ENCODE data around the gene GRAMD1A. TPM values are rescaled to one million over a fixed set of nuclear protein-coding genes. Genes with fewer than 3 reads are reported as not detected.

The GRAMD1A gene
- total RNA-seq, 1 donor from 2014 or later = 67.4 TPM

DNA sequence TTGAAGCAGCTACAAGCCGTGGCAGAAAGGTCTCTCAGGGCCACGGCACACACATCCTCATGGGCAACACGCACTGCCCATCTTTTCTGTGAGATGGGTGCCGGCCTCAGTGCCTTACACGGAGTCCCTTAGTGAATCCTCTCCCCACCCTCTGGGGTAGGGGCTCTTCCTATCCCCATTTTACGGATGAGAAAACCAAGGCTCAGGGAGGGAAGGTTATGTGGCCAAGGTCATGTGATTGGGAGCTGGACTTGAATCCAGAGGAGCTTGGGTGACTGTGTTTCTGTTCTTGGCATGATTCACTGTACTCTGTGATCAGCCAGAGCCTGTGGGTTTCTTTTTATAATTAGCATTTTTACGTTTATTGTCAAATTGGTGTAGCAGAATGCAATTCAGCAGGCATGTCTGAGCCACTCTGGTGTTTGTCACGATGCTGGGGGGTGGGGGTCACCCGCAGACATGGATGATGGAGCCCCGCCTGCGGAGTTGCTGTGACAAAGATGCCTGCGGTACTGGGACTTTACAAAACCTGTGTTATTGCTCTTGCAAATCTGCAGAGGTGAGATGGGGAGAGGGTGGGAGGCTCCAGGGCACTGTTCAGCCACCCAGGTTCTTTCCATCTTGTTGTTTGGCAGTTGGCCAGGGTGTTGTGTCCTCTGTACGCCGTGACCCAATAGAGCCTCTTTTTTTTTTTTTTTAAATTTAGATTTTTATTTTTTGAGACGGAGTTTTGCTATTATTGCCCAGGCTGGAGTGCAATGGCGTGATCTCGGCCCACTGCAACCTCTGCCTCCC, 34.7 kb downstream of the GRAMD1A start:
- no peak overlapping the region for H3K9ac ChIP-seq (ENCODE audit: low read length)
- H3K27ac Mint-ChIP-seq (ENCODE audit: unreplicated experiment) = no peak overlapping the region

DNA sequence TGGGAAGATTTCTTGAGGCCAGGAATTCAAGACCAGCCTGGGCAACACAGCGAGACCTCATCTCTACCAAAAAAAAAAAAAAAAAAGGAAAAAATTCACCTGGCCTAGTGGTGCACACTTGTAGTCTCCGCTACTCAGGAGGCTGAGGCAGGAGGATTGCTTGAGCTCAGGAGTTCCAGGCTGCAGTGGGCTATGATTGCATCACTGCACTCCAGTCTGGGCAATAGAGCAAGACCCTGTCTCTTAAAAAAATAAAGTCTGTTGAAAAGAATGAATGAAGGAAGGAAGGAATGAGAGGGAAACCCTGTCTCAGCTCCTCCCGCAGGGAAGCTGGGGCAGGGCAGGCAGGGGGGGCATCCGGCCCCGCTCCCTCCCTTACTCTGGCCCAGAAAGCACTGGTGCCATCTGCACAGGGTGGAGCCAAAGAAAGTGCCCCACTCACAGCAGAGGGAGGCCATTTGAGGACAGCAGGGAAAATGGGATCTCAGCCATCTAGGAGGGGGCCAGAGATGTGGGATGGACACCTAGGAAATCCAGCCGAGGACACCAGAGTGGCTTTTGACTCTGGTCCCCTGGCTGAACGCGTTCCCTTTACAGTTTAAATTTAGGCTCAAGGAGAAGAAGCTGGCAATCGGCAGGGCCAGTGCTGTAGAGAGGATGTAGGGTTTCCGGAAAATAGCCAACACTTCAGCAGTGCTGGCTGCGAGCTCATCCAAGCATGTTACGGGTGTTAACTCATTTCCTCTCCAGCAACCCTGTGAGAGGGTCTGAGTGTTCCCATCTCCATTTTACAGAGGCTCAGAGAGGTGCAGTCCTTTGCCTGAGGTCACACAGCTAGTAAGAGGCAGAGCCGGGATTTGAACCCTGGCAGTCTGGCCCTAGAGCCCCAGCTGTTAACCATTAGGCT, 37.8 kb downstream of the GRAMD1A start:
- no peaks in the 10 kb centered on the region for H3K79me2 ChIP-seq (ENCODE audit: insufficient read depth, low read length)
- Mint-ChIP-seq H3K4me3 (ENCODE audit: unreplicated experiment) (no peak overlapping the region), H3K27ac (ENCODE audit: unreplicated experiment) (no peak overlapping the region), H3K27me3 (ENCODE audit: low read depth, unreplicated experiment) (peaks cover 28% of the 10 kb centered on the region), H3K4me1 (ENCODE audit: low read depth, unreplicated experiment) (no peaks in the 10 kb centered on the region), H3K9me3 (ENCODE audit: unreplicated experiment) (peaks cover under 1% of the 10 kb centered on the region), H3K36me3 (ENCODE audit: low read depth, unreplicated experiment) (peaks cover 9% of the 10 kb centered on the region)
- H3K9ac ChIP-seq (ENCODE audit: low read length) = no peak overlapping the region
- H4K20me1 ChIP-seq (ENCODE audit: insufficient read depth, low read length) = no peaks in the 10 kb centered on the region
- H3K4me3 ChIP-seq (ENCODE audit: insufficient read depth, low read depth, low read length) = no peak overlapping the region
- TF ChIP-seq, protein P1, sequence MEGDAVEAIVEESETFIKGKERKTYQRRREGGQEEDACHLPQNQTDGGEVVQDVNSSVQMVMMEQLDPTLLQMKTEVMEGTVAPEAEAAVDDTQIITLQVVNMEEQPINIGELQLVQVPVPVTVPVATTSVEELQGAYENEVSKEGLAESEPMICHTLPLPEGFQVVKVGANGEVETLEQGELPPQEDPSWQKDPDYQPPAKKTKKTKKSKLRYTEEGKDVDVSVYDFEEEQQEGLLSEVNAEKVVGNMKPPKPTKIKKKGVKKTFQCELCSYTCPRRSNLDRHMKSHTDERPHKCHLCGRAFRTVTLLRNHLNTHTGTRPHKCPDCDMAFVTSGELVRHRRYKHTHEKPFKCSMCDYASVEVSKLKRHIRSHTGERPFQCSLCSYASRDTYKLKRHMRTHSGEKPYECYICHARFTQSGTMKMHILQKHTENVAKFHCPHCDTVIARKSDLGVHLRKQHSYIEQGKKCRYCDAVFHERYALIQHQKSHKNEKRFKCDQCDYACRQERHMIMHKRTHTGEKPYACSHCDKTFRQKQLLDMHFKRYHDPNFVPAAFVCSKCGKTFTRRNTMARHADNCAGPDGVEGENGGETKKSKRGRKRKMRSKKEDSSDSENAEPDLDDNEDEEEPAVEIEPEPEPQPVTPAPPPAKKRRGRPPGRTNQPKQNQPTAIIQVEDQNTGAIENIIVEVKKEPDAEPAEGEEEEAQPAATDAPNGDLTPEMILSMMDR (IDR thresholded peaks at IDR 0.05; ENCODE audit: insufficient read depth, low read depth, low read length) = no peak
- no peak for TF ChIP-seq EZH2 (IDR thresholded peaks at IDR 0.05; ENCODE audit: insufficient read depth, low read length)
- DNase-seq (ENCODE audit: low read depth) (no peak), FAIRE-seq (no peak)
- H2AFZ ChIP-seq (ENCODE audit: low read depth, low read length) = no peak overlapping the region
- peaks cover 3% of the 10 kb centered on the region for H3K4me1 ChIP-seq (ENCODE audit: insufficient read depth, low read length)
- H3K9me3 ChIP-seq (ENCODE audit: insufficient read depth, low read depth, low read length) = no peaks in the 10 kb centered on the region
- H3K36me3 ChIP-seq (ENCODE audit: insufficient read depth, low read length) = no peaks in the 10 kb centered on the region
- no peak overlapping the region for H3K4me2 ChIP-seq (ENCODE audit: low read length)
- peaks cover 1% of the 10 kb centered on the region for H3K27me3 ChIP-seq (ENCODE audit: insufficient read depth, low read length)
- no peak overlapping the region for H3K27ac ChIP-seq (ENCODE audit: low read depth, low read length)

More for the DNA sequence above, 34.7 kb downstream of the GRAMD1A start:
- Histone ChIP-seq H2AFZ (ENCODE audit: low read depth, low read length) (no peak overlapping the region), H4K20me1 (ENCODE audit: insufficient read depth, low read length) (peaks cover 12% of the 10 kb centered on the region), H3K4me1 (ENCODE audit: insufficient read depth, low read length) (peaks cover 8% of the 10 kb centered on the region), H3K4me2 (ENCODE audit: low read length) (no peak overlapping the region), H3K79me2 (ENCODE audit: insufficient read depth, low read length) (no peaks in the 10 kb centered on the region), H3K9me3 (ENCODE audit: insufficient read depth, low read depth, low read length) (no peaks in the 10 kb centered on the region), H3K4me3 (ENCODE audit: insufficient read depth, low read depth, low read length) (no peak overlapping the region), H3K27ac (ENCODE audit: low read depth, low read length) (no peak overlapping the region), H3K36me3 (ENCODE audit: insufficient read depth, low read length) (no peaks in the 10 kb centered on the region), H3K27me3 (ENCODE audit: insufficient read depth, low read length) (peaks cover 2% of the 10 kb centered on the region)
- DNase-seq (ENCODE audit: low read depth) (no peak), FAIRE-seq (no peak)
- peaks cover 4% of the 10 kb centered on the region for H3K9me3 Mint-ChIP-seq (ENCODE audit: unreplicated experiment)
- H3K36me3 Mint-ChIP-seq (ENCODE audit: low read depth, unreplicated experiment) = peaks cover 16% of the 10 kb centered on the region
- TF ChIP-seq, protein P1 (IDR thresholded peaks at IDR 0.05; ENCODE audit: insufficient read depth, low read depth, low read length) = no peak
- no peak for TF ChIP-seq EZH2 (IDR thresholded peaks at IDR 0.05; ENCODE audit: insufficient read depth, low read length)
- no peaks in the 10 kb centered on the region for H3K4me1 Mint-ChIP-seq (ENCODE audit: low read depth, unreplicated experiment)
- H3K4me3 Mint-ChIP-seq (ENCODE audit: unreplicated experiment) = no peak overlapping the region
- H3K27me3 Mint-ChIP-seq (ENCODE audit: low read depth, unreplicated experiment) = peaks cover 35% of the 10 kb centered on the region

Measured in astrocyte (in vitro differentiated cells and primary cell).